ENCODE results near the gene EPS8L2. TPM values are rescaled to one million over a fixed set of nuclear protein-coding genes. Genes with fewer than 3 reads are reported as not detected.
A peak's percentile ranks its signal among the peaks of the same experiment; 100 is the strongest.

Gene EPS8L2
- total RNA-seq, 4 donors from 2014 or later, result 163 to 367 (median 238) TPM

DNA sequence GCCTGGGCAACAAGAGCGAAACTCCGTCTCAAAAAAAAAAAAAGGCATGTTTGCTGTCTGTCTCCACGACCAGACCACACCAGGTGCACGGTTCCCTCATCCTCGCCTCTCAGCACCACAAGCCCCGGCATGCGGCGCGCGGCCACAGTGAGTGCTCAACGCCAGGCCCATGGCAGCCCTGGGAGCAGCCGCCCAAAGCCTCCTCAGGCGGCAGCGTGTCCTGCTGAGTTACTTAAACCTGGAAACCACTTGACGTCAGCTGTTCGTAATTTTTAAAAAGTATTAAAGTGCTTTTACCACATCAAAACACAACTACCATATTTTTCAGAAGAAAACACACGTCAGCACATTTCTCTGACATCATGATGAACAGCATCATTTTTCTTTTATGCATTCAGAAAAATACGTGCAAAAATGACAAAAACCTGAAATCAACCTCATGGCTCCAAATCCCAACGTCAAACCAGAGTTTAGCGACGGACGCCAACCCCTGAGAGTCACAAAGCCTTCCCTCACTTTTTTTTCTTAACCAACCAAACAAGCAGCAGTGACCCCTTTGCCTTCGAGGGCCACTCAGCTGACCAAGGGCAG lies 13.1 kb upstream of the EPS8L2 start:
- Histone ChIP-seq H3K27ac (peak overlapping the region; percentile 97 to 100 (median 100)), H3K36me3 (peaks cover 4 to 27% (median 6%) of the 10 kb centered on the region in 3 donors), H3K9me3 (no peaks in the 10 kb centered on the region), H3K27me3 (no peaks in the 10 kb centered on the region), H3K4me3 (peak overlapping the region; percentile 4 to 87 (median 74)), H3K4me1 (peaks cover 29 to 58% (median 30%) of the 10 kb centered on the region in 3 donors)
- intact Hi-C loops (cut with DNase I), result no loop called here
- 41 to 46% methylated on average over 11 to 18 of the region's 23 CpGs for WGBS, 2 donors
- no peak for TF ChIP-seq POLR2A (IDR thresholded peaks at IDR 0.05)
- TF ChIP-seq, protein P1, sequence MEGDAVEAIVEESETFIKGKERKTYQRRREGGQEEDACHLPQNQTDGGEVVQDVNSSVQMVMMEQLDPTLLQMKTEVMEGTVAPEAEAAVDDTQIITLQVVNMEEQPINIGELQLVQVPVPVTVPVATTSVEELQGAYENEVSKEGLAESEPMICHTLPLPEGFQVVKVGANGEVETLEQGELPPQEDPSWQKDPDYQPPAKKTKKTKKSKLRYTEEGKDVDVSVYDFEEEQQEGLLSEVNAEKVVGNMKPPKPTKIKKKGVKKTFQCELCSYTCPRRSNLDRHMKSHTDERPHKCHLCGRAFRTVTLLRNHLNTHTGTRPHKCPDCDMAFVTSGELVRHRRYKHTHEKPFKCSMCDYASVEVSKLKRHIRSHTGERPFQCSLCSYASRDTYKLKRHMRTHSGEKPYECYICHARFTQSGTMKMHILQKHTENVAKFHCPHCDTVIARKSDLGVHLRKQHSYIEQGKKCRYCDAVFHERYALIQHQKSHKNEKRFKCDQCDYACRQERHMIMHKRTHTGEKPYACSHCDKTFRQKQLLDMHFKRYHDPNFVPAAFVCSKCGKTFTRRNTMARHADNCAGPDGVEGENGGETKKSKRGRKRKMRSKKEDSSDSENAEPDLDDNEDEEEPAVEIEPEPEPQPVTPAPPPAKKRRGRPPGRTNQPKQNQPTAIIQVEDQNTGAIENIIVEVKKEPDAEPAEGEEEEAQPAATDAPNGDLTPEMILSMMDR (IDR thresholded peaks at IDR 0.05), result no peak
- no peak for DNase-seq

DNA sequence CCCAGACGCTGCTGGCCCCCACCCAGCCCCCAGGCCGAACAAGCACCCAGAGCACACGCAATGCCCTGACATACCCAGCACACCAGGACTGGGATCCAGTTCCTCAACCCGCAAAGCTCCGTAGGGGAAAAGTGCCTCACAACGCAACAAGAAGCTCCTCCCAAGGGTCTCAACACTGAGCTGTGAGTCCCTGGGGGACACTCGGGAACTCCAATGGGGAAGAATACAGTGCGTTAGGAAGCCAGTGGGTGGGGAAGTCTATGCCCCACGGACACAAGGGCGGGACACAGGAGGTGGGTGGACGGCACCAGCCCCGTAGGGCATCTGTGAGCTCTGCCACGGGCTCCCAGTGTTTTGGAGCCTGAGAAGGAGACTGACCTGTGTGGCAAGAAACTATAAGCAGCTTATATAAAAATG lies 12.6 kb upstream of the EPS8L2 start:
- no peak for TF ChIP-seq POLR2A (IDR thresholded peaks at IDR 0.05)
- TF ChIP-seq, protein P1 (IDR thresholded peaks at IDR 0.05), result no peak
- 9 to 19% methylated on average over 5 to 12 of the region's 13 CpGs for WGBS, 2 donors
- Histone ChIP-seq H3K27me3 (no peaks in the 10 kb centered on the region), H3K4me1 (peaks cover 34 to 63% (median 35%) of the 10 kb centered on the region in 3 donors), H3K4me3 (peak overlapping the region; percentile 4 to 87 (median 74)), H3K27ac (peak overlapping the region; percentile 97 to 100 (median 100)), H3K36me3 (peaks cover 4 to 22% (median 6%) of the 10 kb centered on the region in 3 donors), H3K9me3 (no peaks in the 10 kb centered on the region)
- no peak for DNase-seq
- intact Hi-C loops (cut with DNase I), result no loop called here

DNA sequence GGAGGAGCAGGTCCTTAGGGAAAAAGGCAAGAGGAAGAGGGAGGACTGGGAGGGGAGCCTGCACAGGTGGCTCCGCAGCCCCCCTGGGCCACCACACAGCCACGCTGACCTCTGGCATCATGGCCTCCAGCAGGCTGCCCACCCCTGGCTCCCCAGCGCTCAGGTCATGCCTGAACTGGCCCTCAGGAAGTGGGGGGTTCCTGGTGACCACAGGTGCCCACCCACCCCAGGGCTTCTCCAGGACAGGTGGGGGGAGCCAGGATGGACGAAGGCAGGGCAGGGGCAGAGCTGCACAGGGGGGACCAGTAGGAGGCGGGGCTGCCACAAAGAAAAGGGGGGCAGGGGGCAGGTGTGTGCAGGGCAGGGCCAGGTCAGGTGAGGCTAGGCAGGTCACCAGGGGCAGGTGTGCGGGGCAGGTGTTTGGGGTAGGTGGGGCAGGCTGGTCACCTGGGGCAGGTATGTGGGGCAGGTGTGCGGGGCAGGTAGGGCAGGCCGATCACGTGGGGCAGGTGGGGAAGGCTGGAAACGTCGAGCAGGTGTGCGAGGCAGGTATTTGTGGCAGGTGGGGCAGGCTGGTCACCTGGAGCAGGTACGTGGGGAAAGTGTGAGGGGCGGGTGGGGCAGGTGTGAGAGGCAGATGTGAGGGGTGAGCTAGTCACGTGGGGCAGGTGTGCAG lies 12.0 kb upstream of the EPS8L2 start:
- H3K9me3 ChIP-seq, result no peaks in the 10 kb centered on the region
- TF ChIP-seq POLR2A (IDR thresholded peaks at IDR 0.05), result no peak
- TF ChIP-seq, protein P1 (IDR thresholded peaks at IDR 0.05), result no peak
- 52 to 56% methylated on average over 10 to 11 of the region's 15 CpGs for WGBS, 2 donors
- no peaks in the 10 kb centered on the region for H3K27me3 ChIP-seq
- DNase-seq, result no peak
- H3K27ac ChIP-seq, result peak overlapping the region; percentile 97 to 100 (median 100)
- peaks cover 4 to 22% (median 4%) of the 10 kb centered on the region in 3 donors for H3K36me3 ChIP-seq
- H3K4me1 ChIP-seq, result peaks cover 39 to 69% (median 40%) of the 10 kb centered on the region in 3 donors
- intact Hi-C loops (cut with DNase I), result no loop called here
- H3K4me3 ChIP-seq, result peak overlapping the region; percentile 64 to 87 (median 74)

DNA sequence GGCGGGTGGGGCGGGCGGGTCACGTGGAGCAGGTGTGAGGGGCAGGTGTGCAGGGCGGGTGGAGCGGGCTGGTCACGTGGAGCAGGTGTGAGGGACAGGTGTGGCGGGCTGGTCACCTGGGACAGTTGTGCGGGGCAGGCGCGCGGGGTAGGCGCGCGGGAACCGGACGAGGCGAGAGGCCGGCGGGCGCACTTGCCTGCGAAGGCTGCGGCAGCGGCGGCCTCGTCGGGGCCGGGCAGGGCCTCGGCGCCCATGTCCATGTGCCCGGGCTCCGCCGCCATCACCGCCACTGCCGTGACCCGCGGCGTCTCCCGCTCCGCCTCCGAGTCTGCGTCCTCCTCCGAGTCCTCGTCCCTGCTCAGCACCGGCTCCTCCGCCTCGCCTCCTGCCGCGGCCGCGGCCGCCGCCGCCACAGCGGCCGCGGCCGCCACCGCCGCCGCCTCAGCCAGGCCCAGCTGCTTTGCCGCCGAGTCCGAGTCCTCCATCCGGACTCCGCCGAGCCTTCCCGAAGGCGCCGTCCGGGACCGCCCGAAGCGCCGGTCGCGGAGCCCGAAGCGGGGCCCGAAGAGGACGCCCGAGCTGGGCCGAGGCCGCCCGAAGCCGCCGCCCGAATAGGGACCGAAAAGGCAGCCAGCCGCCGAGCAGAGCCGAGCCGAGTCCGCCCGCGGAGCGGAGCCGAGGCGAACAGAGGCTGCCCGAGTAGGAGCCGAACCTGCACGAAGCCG lies 11.3 kb upstream of the EPS8L2 start, which contains the start of gene DEAF1:
TSS of gene DEAF1 (minus strand) at position 660 of the 725 bp plus-strand sequence. CDS start at position 485, 175 bp downstream.
- TF ChIP-seq, protein P1 (IDR thresholded peaks at IDR 0.05), result peak in 3 of 6 experiments; percentile 9 to 11 (median 9)
- TF ChIP-seq POLR2A (IDR thresholded peaks at IDR 0.05), result peak in 2 of 4 donors; percentile 37 to 39
- peak within 1 kb of the TSS; percentile 64 to 87 (median 74) for H3K4me3 ChIP-seq
- DNase-seq, result peak; percentile 65
- H3K9me3 ChIP-seq, result no peaks in the 10 kb centered on the region
- H3K4me1 ChIP-seq, result peaks cover 39 to 76% (median 42%) of the 10 kb centered on the region in 3 donors
- H3K27me3 ChIP-seq, result no peaks in the 10 kb centered on the region
- H3K27ac ChIP-seq, result peak within 1 kb of the TSS; percentile 97 to 100 (median 100)
- 11 to 40% methylated on average over 1 to 20 of the region's 103 CpGs for WGBS, 2 donors
- peaks cover 0 to 22% (median 2%) of the 10 kb centered on the region in 3 donors for H3K36me3 ChIP-seq
- intact Hi-C loops (cut with DNase I), result no loop called here

All from esophagus squamous epithelium (tissue), 5 donors.